Testis (tissue), 3 donors: Measurements from ENCODE around the gene EYA3. TPM values are rescaled to one million over a fixed set of nuclear protein-coding genes. Genes with fewer than 3 reads are reported as not detected.

Source experiments
- DNase-seq: peaks from one replicate; pipeline ENCODE4 v3.0.0-alpha.2; 2019
- H3K27ac ChIP-seq, 2 donors: fragments of 200-600 bp; sonication (generic); one replicate each; pipeline ENCODE4 v1.5.1; 2019
- H3K27me3 ChIP-seq: fragments of 200-600 bp; sonication (generic); one replicate; pipeline ENCODE4 v1.5.1; 2019
- H3K36me3 ChIP-seq: fragments of 200-600 bp; sonication (generic); one replicate; pipeline ENCODE4 v1.5.1; 2017; ENCODE audit warnings: low read depth; ENCODE audit errors: missing control alignments
- H3K4me1 ChIP-seq: fragments of 200-600 bp; sonication (generic); one replicate; pipeline ENCODE4 v1.5.1; 2019
- H3K4me3 ChIP-seq, 2 donors: fragments of 200-600 bp; sonication (generic); one replicate each; pipeline ENCODE4 v1.5.1; 2017 to 2019
- H3K9me3 ChIP-seq: fragments of 200-600 bp; sonication (generic); one replicate; pipeline ENCODE4 v1.5.1; 2017
- POLR2A ChIP-seq: fragments of 450-650 bp; IDR thresholded peaks from one replicate; pipeline ENCODE4 v1.6.1; 2017; ENCODE audit warnings: antibody characterized with exemption, mild to moderate bottlenecking, moderate library complexity
- WGBS, 2 donors: methylation state at CpG; one replicate each; pipeline ENCODE4 v1.1.5; 2018; 5-methylcytosine and 5-hydroxymethylcytosine counted together
- intact Hi-C: fragments of 100-400 bp; cut with DNase I; formaldehyde crosslinking; loops from one replicate; pipeline ENCODE4 v1.15.1; 2023; ENCODE audit warnings: low total_unique reads
- polyA plus RNA-seq: library from polyadenylated mRNA; stranded (reverse); fragments of 350-450 nt; fragmentation: Illumina TruSeq; extraction: RNeasy Lipid Tissue Mini Kit (QIAGEN cat#74804); gene quantifications from one replicate; pipeline ENCODE4 v1.2.3, GENCODE V29; 2014; ENCODE audit warnings: low read depth, low replicate concordance; ENCODE audit not compliant: insufficient read depth
- total RNA-seq, 2 donors: library from RNA; depleted of rRNA; stranded (reverse); fragments of >200 nt; gene quantifications; one replicate each; pipeline ENCODE4 v1.2.3, GENCODE V29; 2016
- TF ChIP-seq, protein P1 (sequence below), 3 experiments: fragments of 450-650 bp in 2 of 3; fragments of 200-600 bp in 1 of 3; sonication (generic) in 1 of 3; IDR thresholded peaks; one replicate each; pipeline ENCODE4 v1.5.1; 2016 to 2019; ENCODE audit warnings: antibody characterized with exemption in 3 of 3, mild to moderate bottlenecking in 2 of 3, moderate library complexity in 1 of 3

Gene EYA3
- total and polyA plus RNA-seq, 3 donors from 2014 or later, result 28.3 to 41.9 (median 31.5) TPM

GRCh38 chr1:28108001-28108400 lies 19.6 kb upstream of the EYA3 start:
- no peaks in the 10 kb centered on the region for H3K36me3 ChIP-seq
- intact Hi-C loops, result no loop called here
- H3K9me3 ChIP-seq, result no peaks in the 10 kb centered on the region
- no peak overlapping the region for H3K4me3 ChIP-seq
- no peak for TF ChIP-seq POLR2A
- TF ChIP-seq, protein P1, sequence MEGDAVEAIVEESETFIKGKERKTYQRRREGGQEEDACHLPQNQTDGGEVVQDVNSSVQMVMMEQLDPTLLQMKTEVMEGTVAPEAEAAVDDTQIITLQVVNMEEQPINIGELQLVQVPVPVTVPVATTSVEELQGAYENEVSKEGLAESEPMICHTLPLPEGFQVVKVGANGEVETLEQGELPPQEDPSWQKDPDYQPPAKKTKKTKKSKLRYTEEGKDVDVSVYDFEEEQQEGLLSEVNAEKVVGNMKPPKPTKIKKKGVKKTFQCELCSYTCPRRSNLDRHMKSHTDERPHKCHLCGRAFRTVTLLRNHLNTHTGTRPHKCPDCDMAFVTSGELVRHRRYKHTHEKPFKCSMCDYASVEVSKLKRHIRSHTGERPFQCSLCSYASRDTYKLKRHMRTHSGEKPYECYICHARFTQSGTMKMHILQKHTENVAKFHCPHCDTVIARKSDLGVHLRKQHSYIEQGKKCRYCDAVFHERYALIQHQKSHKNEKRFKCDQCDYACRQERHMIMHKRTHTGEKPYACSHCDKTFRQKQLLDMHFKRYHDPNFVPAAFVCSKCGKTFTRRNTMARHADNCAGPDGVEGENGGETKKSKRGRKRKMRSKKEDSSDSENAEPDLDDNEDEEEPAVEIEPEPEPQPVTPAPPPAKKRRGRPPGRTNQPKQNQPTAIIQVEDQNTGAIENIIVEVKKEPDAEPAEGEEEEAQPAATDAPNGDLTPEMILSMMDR (IDR thresholded peaks at IDR 0.05), result no peak
- WGBS, 2 donors, result 81 to 89% methylated on average over 2 of the region's 2 CpGs
- H3K27me3 ChIP-seq, result no peaks in the 10 kb centered on the region
- DNase-seq, result no peak
- H3K4me1 ChIP-seq, result no peaks in the 10 kb centered on the region
- H3K27ac ChIP-seq, result no peak overlapping the region

- peak; percentile 63 for DNase-seq
- Histone ChIP-seq H3K27me3 (no peaks in the 10 kb centered on the region), H3K36me3 (no peaks in the 10 kb centered on the region), H3K4me3 (peak overlapping the region; percentile 18 to 29), H3K4me1 (no peaks in the 10 kb centered on the region), H3K27ac (no peak overlapping the region), H3K9me3 (no peaks in the 10 kb centered on the region)
- intact Hi-C loops, result no loop called here
- TF ChIP-seq POLR2A, result no peak
- TF ChIP-seq, protein P1 (IDR thresholded peaks at IDR 0.05), result no peak
- 20 to 28% methylated on average over 11 of the region's 11 CpGs for WGBS, 2 donors
Observed at GRCh38 chr1:28104866-28105467, 16.6 kb upstream of the EYA3 start.

- no peaks in the 10 kb centered on the region for H3K27me3 ChIP-seq
- no peaks in the 10 kb centered on the region for H3K9me3 ChIP-seq
- no peaks in the 10 kb centered on the region for H3K36me3 ChIP-seq
- TF ChIP-seq, protein P1 (IDR thresholded peaks at IDR 0.05), result no peak
- TF ChIP-seq POLR2A, result no peak
- H3K4me3 ChIP-seq, result no peak overlapping the region
- H3K27ac ChIP-seq, result no peak overlapping the region
- H3K4me1 ChIP-seq, result no peaks in the 10 kb centered on the region
- no peak for DNase-seq
- 86 to 89% methylated on average over 1 of the region's 1 CpG for WGBS, 2 donors
- intact Hi-C loops, result no loop called here
Observed at GRCh38 chr1:28102189-28102588, 13.8 kb upstream of the EYA3 start.

DNA sequence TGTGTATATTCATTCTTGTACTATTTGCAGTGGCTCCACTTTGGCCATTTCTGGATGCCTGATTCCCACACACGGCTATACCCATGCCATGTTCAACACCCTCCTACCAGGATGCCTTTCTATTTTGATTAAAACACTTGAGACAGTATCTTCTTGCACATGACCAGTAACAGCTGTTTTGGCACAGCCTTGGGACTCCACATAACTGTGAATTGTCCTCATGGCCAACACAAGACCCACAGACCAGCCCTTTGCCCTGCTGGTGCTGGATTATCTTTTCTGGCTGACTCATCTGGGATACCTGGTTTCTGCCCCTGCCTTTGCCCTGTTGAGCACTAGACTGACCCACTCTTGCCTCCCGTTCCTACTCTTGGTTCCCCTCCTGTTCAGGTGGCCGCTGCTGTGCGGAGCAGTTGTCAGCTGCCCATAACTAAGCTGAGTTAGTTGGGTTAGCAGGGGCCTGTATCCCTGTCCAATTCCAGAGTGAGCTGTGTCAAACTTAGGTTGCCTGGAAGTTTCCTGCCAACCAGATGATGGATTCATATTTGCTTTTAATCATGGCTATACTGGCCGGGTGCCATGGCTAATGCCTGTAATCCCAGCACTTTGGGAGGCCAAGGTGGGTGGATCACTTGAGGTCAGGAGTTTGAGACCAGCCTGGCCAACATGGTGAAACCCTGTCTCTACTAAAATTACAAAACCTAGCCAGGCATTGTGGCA lies 10.8 kb upstream of the EYA3 start:
- 97% methylated on average over 4 to 5 of the region's 5 CpGs for WGBS, 2 donors
- intact Hi-C loops, result loop anchor here (10.0 kb wide), 1 partner anchor 106 kb away; no protein-coding TSS in a partner anchor

More for the DNA sequence above, 10.8 kb upstream of the EYA3 start:
- TF ChIP-seq POLR2A, result no peak
- TF ChIP-seq, protein P1 (IDR thresholded peaks at IDR 0.05), result no peak
- H3K27ac ChIP-seq, result no peak overlapping the region
- no peaks in the 10 kb centered on the region for H3K4me1 ChIP-seq
- no peak overlapping the region for H3K4me3 ChIP-seq
- no peaks in the 10 kb centered on the region for H3K27me3 ChIP-seq
- no peaks in the 10 kb centered on the region for H3K36me3 ChIP-seq
- no peak for DNase-seq
- no peaks in the 10 kb centered on the region for H3K9me3 ChIP-seq
